WTC11 (cell line): Measurements from ENCODE around the gene KRT9. TPM values are rescaled to one million over a fixed set of nuclear protein-coding genes. Genes with fewer than 3 reads are reported as not detected.

Experiments
- ATAC-seq: fragments of 200-7000 bp; cut with Tn5 transposase; 2 replicates; pipeline ENCODE4 v1.10.0; 2021; ENCODE audit warnings: mild to moderate bottlenecking, moderate library complexity
- CTCF ChIA-PET: fragments of 300-600 bp; sonication (Branson Sonifier 250); formaldehyde crosslinking; loops from one replicate; lab custom pipeline; 2021; ENCODE audit warnings: antibody characterized with exemption; lab: Charles Lee
- POLR2A ChIA-PET: fragments of 350-600 bp; sonication (Branson Sonifier 250); formaldehyde crosslinking; loops from one replicate; lab custom pipeline; 2021; ENCODE audit warnings: antibody characterized with exemption; lab: Charles Lee
- DNase-seq: peaks from one replicate; pipeline ENCODE4 v3.0.0; 2021; ENCODE audit warnings: low spot score
- H3K27ac Mint-ChIP-seq: 2 replicates; pipeline ENCODE4 v1.8.0; 2021; ENCODE audit warnings: mixed read lengths
- H3K27me3 Mint-ChIP-seq: 2 replicates; pipeline ENCODE4 v1.8.0; 2021; ENCODE audit warnings: low read depth, mild to moderate bottlenecking, moderate library complexity, mixed read lengths
- H3K36me3 Mint-ChIP-seq: 2 replicates; pipeline ENCODE4 v1.8.0; 2021; ENCODE audit warnings: mixed read lengths
- H3K4me1 Mint-ChIP-seq: 2 replicates; pipeline ENCODE4 v1.8.0; 2022; ENCODE audit warnings: mixed read lengths
- H3K4me3 Mint-ChIP-seq: 2 replicates; pipeline ENCODE4 v1.8.0; 2021; ENCODE audit warnings: mild to moderate bottlenecking, moderate library complexity, mixed read lengths
- H3K9me3 Mint-ChIP-seq: 2 replicates; pipeline ENCODE4 v1.8.0; 2021; ENCODE audit warnings: mixed read lengths
- ERG ChIP-seq: fragments of 250-450 bp; sonication (Bioruptor Pico); IDR thresholded peaks from 2 replicates; pipeline ENCODE4 v1.8.0; 2021; ENCODE audit warnings: mild to moderate bottlenecking
- GTF2I ChIP-seq: fragments of 250-450 bp; sonication (Bioruptor Pico); conservative IDR thresholded peaks from 2 replicates; pipeline ENCODE4 v1.4.0; 2021; ENCODE audit warnings: mild to moderate bottlenecking
- IRF2 ChIP-seq: sonication (generic); formaldehyde crosslinking; IDR thresholded peaks from 2 replicates; pipeline ENCODE4 v1.8.0; 2022; ENCODE audit warnings: low read depth, missing genetic modification reagents, borderline replicate concordance
- NR2C2 ChIP-seq: sonication (generic); formaldehyde crosslinking; IDR thresholded peaks from 2 replicates; pipeline ENCODE4 v1.8.0; 2022; ENCODE audit warnings: mild to moderate bottlenecking, missing genetic modification reagents
- ZBTB21 ChIP-seq: sonication (generic); formaldehyde crosslinking; IDR thresholded peaks from 2 replicates; pipeline ENCODE4 v1.8.1; 2023; ENCODE audit warnings: mild to moderate bottlenecking, missing genetic modification reagents, borderline replicate concordance
- ZMAT4 ChIP-seq: fragments of 250-450 bp; sonication (Bioruptor Pico); IDR thresholded peaks from 2 replicates; pipeline ENCODE4 v1.9.0; 2021; ENCODE audit warnings: mild to moderate bottlenecking
- ZNF416 ChIP-seq: fragments of 250-450 bp; sonication (Bioruptor Pico); IDR thresholded peaks from 2 replicates; pipeline ENCODE4 v1.9.0; 2021; ENCODE audit warnings: mild to moderate bottlenecking, inconsistent platforms
- ZNF671 ChIP-seq: fragments of 250-450 bp; sonication (Bioruptor Pico); IDR thresholded peaks from 2 replicates; pipeline ENCODE4 v1.8.0; 2021; ENCODE audit warnings: mild to moderate bottlenecking
- total RNA-seq: library from RNA; stranded (reverse); gene quantifications from 3 replicates; pipeline ENCODE4 v1.2.3, GENCODE V29; 2021
- TF ChIP-seq, protein P1 (sequence below): fragments of 250-450 bp; sonication (Bioruptor Pico); IDR thresholded peaks from 2 replicates; pipeline ENCODE4 v1.9.0; 2021; ENCODE audit warnings: moderate library complexity, mild to moderate bottlenecking, inconsistent platforms, borderline replicate concordance
- TF ChIP-seq, protein P2 (sequence below): sonication (generic); formaldehyde crosslinking; IDR thresholded peaks from 2 replicates; pipeline ENCODE4 v1.8.1; 2023; ENCODE audit warnings: mild to moderate bottlenecking, missing genetic modification reagents, moderate library complexity

KRT9 gene
- total RNA-seq, 1 experiment from 2014 or later, result not detected

DNA sequence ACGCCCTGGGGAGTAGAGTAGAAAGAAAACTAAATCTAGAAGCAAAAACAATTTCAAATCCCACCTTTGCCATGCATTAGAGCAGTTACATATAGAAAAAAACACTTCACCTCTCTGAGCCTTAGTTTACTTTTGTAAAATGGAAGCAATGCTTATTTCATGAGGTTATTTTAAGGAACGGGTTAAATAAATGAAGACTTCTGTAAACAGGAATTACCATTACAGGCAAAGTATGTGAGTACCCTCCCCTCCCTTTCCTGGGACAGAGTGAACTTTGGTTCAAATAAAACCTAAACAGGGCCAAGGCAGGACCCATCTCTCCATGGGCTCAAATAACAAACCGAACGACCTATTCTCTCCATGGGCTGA, 48.6 kb downstream of the KRT9 start (continued):
- TF ChIP-seq, protein P1, sequence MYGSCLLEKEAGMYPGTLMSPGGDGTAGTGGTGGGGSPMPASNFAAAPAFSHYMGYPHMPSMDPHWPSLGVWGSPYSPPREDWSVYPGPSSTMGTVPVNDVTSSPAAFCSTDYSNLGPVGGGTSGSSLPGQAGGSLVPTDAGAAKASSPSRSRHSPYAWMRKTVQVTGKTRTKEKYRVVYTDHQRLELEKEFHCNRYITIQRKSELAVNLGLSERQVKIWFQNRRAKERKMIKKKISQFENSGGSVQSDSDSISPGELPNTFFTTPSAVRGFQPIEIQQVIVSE (CRISPR knock-in tag), result no peak
- TF ChIP-seq NR2C2 (CRISPR knock-in tag), result no peak
- TF ChIP-seq, protein P2, sequence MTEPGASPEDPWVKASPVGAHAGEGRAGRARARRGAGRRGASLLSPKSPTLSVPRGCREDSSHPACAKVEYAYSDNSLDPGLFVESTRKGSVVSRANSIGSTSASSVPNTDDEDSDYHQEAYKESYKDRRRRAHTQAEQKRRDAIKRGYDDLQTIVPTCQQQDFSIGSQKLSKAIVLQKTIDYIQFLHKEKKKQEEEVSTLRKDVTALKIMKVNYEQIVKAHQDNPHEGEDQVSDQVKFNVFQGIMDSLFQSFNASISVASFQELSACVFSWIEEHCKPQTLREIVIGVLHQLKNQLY (CRISPR knock-in tag), result no peak

DNA sequence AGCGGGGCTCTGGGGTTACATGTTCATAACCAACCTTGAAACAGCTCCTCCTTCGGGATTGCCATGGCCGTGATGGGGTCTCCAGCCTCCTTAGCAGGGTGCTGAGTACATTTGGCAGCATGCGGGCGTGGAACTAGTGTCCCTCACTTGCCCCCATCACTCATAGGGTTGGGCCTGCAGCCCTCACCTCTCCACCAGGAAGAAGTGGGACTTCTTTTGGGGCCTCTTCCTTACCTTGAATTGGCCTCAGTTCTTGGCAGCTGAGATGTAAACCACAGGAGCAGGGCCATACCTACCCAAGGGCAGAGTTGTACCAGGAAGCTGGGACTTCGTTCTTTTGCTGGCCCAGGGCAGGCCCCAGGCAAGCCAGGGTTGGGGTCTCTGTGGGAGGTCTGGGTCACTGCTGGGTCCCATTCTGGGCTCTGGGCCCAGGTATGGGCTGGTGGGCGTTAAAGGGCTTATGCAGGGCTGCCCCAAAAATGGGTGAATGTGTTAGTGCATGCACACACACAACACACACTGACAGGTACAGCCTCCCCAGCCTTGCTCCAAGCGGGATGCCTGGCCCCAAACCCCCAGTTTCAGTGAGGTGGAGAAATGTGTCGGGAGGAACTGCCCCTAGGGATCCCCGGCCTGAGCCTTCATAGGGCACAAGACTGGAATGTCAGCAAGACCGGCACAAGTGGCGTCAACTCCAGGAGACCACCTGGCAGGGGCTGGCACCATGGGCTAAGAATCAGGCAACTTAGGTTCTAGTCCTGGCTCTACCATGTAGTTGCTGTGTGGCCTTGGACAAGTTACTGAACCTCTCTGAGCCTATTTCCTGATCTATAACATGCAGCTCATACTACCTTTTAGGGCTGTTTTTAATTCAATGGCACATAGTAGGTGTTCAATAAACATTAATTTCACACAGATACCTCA, 49.3 kb downstream of the KRT9 start:
- POLR2A ChIA-PET, result interaction anchor here (1.2 to 1.3 kb wide), 2 partner anchors 16 to 27 kb away, joined by 4 read pairs; no protein-coding TSS in a partner anchor
- Mint-ChIP-seq H3K27ac (no peak overlapping the region), H3K4me3 (no peak overlapping the region), H3K9me3 (no peaks in the 10 kb centered on the region), H3K4me1 (peaks cover 29% of the 10 kb centered on the region), H3K27me3 (no peaks in the 10 kb centered on the region; the same call in 1 of the 2 replicates), H3K36me3 (peaks cover 26% of the 10 kb centered on the region)
- ATAC-seq (no peak; the same call in 1 of the 2 replicates), DNase-seq (no peak)
- CTCF ChIA-PET, result interaction anchor here (0.6 to 2.9 kb wide), 10 partner anchors 9 to 144 kb away, joined by 3 to 52 read pairs (median 10); no protein-coding TSS in a partner anchor
- TF ChIP-seq ERG (CRISPR knock-in tag) (0 out of 2 replicates have a peak, but pooled peaks have one; percentile 37), ZBTB21 (CRISPR knock-in tag) (no peak), ZNF671 (0 out of 2 replicates have a peak, but pooled peaks have one; percentile 15)

- ATAC-seq, result peak; percentile 46
- Mint-ChIP-seq H3K4me1 (peaks cover 25% of the 10 kb centered on the region), H3K4me3 (no peak overlapping the region), H3K27ac (peak overlapping the region; percentile 48; the same call in 1 of the 2 replicates), H3K9me3 (no peaks in the 10 kb centered on the region), H3K36me3 (peaks cover 26% of the 10 kb centered on the region), H3K27me3 (no peaks in the 10 kb centered on the region; the same call in 1 of the 2 replicates)
- TF ChIP-seq, protein P1 (CRISPR knock-in tag), result no peak
- no peak for TF ChIP-seq ZMAT4 (CRISPR knock-in tag)
- CTCF ChIA-PET, result interaction anchor here (0.6 to 2.9 kb wide), 9 partner anchors 9 to 144 kb away, joined by 3 to 52 read pairs (median 10); no protein-coding TSS in a partner anchor
- POLR2A ChIA-PET, result interaction anchor here (0.6 to 1.3 kb wide), 4 partner anchors 10 to 168 kb away, joined by 3 to 4 read pairs (median 4); no protein-coding TSS in a partner anchor
- peak; percentile 57 for DNase-seq
These were observed 50.1 kb downstream of the KRT9 start for GRCh38 chr17:41521574-41522261.

DNA sequence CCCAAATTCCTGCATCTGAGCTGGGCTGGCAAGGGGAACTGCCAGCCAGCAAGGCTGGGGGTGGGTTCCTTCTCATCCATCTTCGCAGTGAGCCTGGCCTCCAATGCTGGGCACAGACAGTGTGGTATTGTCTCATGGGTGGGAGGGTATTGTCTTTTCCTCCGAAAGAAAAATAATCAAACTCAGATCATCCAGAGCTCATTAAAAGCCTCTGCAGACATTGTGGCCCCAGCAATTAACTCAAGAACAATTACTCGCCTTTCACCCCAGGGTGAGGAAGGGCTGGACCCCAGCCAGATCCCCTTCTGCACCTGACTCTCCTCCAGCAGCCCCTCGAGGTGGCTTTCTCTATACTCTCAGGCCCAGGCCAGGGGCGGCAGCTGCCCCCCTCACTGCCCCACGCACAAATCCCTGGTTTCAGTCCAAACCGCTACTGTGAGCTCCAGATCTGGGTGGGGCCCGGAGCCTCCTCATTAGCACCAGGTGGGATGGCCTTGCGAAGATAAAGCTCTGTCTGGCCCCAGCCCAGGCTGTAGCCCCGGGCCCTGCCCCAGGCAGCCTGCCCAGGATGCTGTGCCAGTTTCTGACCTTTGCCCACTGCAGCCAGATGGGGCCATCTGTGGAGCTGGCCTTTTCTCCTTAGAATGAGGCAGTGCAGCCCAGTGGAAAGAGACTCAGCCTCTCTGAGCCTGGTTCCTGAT, 50.9 kb downstream of the KRT9 start:
- Mint-ChIP-seq H3K27ac (no peak overlapping the region; the same call in 1 of the 2 replicates), H3K4me1 (peaks cover 24% of the 10 kb centered on the region), H3K36me3 (peaks cover 26% of the 10 kb centered on the region), H3K4me3 (no peak overlapping the region)
- no peak for DNase-seq
- no peak for ATAC-seq
- POLR2A ChIA-PET, result interaction anchor here (0.7 to 1.3 kb wide), 2 partner anchors 9 to 28 kb away, joined by 3 to 4 read pairs; no protein-coding TSS in a partner anchor
- no peak for TF ChIP-seq IRF2
- no peak for TF ChIP-seq ZNF416
- no peak for TF ChIP-seq GTF2I (CRISPR knock-in tag)
- TF ChIP-seq, all 79 proteins: peak for 0
- Mint-ChIP-seq H3K27me3 (no peaks in the 10 kb centered on the region; the same call in 1 of the 2 replicates), H3K9me3 (no peaks in the 10 kb centered on the region)
- CTCF ChIA-PET, result interaction anchor here (1.9 to 2.9 kb wide), 5 partner anchors 28 to 145 kb away, joined by 10 to 52 read pairs (median 12); no protein-coding TSS in a partner anchor
